ENCODE results near the gene ZNF285.
"Not testable (repeated sequence)": the region's sequence is repeated elsewhere in the genome, so short reads cannot be mapped to it uniquely, and the experiment has no call there.

ZNF285 gene

DNA sequence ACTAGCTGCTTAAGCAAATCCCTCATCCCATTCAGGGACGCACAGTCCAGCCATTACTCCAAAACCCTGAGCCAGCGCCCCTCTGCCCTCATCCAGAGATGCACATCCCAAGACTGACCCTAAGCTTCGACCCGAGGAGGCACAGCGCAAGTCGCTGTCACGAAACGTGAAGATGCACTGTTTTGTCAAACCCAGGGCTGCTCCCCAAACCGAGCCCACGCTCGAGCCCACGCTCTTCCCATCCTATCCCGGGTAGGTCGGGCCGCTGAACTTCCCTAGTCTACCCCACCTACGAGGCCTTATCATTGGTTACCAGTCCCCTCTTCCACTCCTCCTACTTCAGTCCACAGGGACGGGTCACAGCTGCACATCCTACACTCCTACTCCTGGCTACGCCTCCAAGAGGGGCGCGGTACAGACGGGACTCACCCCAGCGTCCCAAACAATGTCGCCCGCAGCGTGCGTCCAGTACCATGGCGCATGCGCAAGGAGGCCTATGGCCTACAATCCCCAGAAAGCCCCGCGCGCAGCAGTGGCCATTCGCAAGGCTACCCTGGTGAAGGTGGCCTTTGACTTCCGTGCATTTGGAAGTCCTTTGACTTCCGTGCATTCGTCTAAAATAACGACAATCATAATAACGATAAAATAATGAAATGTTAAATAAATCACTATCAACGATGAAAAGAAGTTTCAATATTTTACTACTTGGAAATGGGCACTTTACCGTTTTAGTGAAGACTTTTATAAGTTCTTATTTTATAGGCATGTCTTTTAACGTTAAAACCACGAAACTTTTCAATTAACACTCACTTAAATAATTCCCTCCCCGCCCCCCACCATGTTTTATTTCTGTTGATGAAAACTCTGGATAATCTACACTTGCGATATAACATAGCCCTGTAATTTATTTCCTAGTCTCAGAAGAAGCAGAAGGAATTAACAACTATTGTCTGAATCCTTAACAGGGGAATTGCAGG lies at the start of gene ZNF285:
ZNF285 (minus strand) TSS at position 470 of the 977 bp plus-strand sequence. CDS start 4,395 bp downstream, outside the sequence.
- peak; percentile 96 for DNase-seq

DNA sequence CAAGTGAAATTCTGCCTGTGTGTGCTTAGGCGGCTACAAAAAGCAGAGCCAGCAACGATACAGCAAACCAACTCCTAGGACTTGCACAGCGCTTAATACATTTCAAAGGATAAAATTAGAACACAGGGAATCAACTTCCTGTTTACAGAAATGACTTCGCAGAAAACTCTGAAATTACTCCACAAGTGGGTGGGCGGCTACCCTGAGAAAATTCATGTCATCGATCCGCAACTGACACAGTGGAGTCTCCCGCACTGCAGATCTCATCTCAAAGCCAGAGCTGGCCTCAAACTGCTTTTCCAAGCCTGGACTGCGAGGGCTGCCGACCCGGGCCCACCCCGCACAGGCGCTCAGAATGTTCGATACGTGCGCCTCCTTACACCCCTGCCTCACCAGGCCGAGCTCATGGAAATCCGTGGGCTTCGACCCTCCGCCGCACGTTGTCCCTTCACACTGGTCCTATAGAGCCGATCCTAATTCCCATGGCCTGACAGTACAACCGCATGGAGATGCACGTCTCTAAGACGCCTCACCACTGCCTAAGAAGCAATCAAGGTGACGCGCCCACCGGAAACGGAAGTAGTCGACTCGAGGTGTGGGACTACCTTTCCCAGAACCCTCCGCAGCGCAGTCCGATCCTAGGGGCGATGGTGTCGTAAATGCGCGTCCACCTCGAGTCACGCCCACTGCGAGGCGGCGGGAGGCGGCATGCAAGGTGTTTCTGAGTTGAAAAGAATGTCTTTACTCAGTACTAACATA lies 46.7 kb upstream of the ZNF285 start, which contains the start of gene ZNF229:
ZNF229 (minus strand) TSS at position 557 of the 759 bp plus-strand sequence. CDS start 5,625 bp downstream, outside the sequence.
- peak; percentile 94 for DNase-seq

DNA sequence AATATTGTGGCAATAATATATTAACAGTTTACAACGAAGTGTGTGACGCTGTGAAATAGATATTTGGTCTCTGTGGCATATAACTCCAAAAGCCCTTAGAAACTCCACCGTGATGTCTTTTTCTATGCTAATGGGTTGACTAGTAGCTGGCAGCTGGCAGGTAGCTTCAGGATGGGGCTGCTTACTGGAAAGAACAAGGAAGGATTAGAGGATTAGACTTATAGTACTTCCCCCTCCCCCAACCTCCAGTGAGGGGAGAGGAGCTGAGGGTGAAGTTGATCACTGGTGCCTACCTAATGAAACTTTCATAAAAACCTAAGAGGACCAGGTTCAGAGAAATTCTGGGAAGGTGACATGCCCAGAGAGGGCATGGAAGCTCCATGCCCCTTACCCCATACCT lies 37.0 kb upstream of the ZNF285 start:
- DNase-seq = no peak

DNA sequence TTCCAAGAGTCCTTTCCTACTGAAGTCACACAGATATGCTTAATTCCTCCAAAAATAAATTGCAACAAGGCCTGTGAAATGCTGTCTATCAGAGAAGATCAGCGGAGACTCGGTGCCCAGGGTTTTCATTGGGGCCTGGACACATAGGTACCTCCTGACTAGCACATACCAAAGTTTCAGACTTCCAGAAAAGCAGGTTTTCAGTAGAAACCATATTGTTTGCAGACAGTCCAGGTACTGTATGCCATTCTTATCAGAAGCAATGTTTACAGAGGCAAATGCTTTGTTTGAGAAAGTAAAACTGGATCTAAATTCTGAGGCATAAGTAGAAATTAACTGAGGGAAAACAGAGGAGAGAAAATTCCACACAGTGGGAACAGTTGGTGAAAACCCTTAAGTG lies 34.0 kb upstream of the ZNF285 start:
- DNase-seq = no peak

DNA sequence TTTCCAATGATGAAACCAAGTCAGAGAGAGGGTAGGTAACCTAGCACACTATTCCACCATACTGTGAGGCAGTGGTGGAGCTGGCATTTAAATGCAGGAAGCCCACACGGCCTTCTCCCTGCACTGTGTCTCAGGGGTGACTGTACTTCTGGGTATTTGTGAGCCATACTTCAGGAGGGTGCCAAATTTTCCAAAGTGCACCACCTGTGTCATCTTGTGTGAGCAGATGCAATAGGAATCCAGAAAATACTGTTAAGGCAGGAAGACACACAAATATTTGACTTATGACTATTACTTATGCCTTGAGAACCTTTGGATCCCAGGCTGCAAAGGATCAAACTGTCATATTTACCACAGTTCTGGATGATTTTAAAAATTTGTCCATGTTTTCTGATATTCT lies 29.5 kb upstream of the ZNF285 start:
- peak; percentile 3 for DNase-seq

DNA sequence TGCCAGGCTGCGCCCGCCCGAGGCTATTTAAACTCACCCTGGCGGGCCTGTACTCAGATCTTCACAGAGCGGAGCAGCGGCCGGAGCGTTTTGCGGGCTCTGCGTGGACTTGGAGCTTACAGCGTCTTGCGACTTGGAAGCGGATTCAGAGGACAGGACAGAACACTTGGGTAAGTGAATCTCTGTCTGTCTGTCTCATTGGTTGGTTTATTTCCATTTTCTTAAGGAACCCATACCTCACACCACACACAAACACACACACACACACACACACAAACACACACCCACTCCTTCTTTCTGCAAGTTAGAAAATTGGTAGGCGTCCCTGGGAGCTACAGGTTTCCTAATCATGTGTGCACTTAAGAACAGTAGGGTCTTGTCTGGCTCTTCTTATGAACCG lies 14.1 kb upstream of the ZNF285 start:
- DNase-seq = not testable (repeated sequence)

DNA sequence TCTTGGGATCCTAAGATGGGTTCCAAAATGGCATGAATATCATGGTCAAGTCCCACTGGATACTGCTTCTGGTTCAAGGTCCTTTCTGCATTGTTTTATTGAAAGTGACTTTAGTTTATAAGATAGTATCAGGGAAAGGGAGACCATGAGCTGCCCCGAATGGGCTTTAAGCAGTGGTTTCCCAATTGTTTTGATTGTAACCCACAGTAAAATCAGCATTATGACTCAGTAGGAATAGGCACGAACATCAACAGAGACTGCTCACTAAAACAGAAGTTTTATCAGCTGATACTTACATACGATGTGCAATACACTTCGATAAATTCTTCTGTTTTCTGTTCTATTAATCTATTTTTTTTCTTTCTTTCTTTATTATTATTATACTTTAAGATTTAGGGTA lies 12.1 kb downstream of the ZNF285 start:
- not testable (repeated sequence) for DNase-seq

DNA sequence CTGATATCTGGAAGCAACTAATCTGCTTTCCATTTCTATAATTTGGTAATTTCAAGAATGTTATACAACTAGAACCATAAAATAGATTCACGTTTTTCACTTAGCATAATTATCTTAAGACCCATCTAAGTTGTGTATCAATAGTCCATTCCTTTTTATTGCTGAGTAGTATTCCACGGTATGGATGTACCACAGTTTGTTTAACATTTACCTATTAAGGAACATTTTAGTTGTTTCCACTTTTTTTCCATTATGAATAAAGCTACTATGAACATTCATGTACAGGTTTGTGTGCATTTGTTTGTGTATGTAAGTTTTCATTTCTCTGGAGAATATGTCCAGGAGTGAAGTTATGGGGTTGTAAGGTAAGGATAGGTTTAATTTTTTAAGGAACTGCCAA lies 26.6 kb downstream of the ZNF285 start:
- no peak for DNase-seq

DNA sequence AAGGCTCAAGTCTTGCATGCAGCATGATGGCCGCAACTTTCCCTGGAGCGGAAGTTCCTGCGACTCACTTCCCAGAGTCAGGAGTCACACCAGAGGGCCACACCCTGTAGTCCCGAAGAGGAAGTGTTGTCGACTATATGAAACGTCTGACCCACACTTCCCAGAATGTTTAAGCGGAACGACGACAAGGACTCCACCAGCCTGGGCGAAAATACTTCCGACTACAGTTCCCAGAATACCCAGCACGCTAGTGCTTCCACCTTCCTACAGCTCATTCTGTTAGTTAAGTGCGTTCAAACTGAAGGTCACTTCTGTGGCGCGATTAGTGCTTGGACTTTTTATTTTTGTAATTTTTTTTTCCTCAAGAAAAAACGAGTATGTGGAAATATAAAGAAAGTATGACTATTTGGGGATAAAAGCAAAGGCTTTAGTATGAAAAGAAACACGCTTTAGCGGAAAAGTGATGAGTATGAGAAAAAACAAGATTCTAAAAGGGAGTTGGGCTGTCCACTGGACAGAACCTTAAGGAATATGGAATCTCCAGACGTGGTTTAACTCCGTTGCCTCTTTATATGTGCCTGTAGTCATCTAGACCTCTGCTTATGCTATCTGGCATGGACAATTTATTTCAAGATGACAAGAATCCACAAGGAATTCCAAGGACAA lies 29.5 kb downstream of the ZNF285 start:
- no peak for DNase-seq

DNA sequence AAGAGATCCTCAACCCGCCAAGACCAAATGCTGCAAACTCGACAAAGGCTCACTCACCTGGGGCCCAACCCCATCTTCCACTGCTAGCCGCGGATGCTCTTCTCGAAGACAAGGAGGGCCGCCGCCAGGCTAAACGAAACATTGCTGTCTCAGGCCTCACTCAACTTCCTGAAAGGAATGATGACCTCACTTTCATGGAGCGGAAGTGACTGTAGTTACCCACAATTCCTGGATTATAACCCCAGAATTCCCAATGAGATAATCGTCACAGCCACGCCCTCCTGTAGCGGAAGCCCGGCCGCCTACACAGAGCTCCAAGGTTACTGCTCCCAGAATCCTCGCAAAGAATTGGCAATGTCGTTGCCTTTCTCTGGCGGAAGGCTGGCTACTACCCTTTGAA lies 34.4 kb downstream of the ZNF285 start:
- DNase-seq = peak; percentile 15

DNA sequence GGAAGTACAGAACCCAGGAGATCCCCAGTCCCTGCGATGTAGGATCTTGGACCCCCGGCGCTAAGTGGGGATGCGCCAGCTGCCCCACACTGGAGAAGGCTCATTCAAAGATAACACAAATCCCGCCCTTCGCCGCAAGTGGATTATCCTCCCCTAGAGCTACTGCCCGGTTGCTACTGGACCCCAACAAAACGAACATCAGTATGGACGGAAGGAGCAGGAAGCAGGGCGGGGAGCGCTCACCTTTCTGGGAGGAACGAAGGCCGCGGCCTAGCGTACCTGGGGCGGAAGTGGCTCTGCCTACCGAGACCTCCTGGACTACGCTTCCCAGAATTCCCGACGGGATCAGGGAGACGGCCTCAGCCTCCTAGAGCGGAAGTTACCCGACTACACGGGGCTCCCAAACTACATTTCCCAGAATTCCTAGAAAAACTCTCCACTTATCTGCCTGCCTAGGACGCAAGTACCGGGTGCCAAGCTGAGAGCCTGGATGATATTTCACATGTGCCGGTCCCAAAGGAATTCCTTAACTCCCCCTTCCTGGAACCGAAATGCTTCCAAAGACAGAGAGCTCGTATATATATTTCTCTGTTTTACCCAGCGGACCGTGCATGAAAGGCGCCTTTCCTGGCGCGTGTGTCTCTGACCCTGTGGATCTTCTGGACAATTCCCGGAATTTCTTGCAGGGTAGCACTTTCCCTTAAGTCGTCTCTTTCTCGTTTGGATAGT lies 44.9 kb downstream of the ZNF285 start, which contains the start of gene ZNF112:
ZNF112 (minus strand) TSS at position 298 of the 729 bp plus-strand sequence. CDS start 16,141 bp downstream, outside the sequence.
- peak; percentile 95 for DNase-seq

DNA sequence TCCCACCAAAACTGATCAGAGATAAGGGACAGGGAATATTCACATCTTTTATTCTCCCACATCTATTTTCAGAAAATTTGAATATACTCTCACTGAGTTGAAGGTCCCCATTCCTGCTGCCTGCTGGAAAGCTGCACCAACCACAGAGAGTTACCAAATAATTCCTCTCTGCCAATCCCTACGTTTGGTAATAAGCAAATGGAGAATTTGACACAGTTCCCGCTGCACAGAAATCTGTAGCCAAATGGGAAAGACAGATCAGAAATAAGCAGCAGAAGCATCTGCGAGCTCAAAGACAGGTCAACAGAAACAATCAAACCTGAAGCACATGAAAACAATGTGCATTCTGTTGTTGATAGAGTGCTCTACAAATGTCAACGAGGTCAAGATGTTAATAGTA lies 54.9 kb downstream of the ZNF285 start:
- DNase-seq = no peak

DNA sequence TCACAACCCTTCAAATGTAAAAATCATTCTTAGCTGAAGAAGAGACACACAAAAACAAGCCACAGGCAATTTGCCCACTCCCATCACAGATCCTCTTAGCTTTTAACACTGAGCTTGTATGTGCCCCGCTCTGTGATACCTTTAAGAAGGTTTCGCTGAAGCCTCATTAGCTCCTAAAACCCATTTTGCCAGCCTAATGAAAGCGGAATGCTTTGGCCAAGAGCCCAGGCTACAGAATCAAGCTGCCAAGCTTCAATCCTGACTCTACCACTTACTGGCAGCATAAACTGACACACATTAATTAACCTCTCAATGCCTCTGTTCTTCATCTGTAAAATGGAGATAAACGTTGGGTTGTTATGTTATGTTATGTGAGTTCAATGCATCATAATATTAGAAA lies 55.4 kb downstream of the ZNF285 start:
- no peak for DNase-seq

DNA sequence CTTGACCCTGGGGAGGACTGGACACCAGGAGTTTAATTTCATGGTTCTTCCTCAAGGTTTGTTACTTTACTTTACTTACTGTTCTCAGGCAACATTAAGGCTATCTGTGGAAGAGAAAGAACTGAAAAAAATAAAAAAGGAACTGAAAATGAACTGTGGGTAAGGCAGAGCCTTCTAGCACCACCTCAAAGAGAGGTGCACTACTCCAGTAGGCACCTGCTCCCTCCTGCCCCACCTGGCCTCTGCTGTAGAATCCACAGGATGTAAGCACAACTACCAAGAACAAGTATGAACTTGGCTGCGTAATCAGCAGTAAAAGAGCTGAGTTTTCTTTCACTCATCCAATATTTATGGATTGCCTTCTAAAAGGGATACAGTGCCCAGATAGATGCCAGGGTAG lies 57.2 kb downstream of the ZNF285 start:
- no peak for DNase-seq

DNA sequence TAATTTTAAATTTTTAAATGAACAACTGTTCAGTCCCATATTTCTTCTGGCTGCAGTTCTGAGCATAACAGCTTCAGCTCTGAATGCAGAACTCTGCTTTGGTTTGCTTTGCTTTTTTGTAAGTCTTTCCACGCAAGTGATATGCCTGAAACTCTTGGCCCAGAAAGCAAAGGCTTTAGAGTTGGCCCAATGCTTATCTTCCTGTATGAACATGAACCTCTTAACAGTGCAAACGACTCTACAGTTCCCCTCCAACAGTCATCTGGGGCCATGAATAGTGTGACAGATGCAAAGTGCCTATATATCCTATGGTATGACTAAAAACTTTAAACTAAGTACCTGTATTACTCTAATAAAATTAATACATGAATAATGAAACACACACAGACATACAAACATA lies 59.6 kb downstream of the ZNF285 start:
- no peak for DNase-seq

DNA sequence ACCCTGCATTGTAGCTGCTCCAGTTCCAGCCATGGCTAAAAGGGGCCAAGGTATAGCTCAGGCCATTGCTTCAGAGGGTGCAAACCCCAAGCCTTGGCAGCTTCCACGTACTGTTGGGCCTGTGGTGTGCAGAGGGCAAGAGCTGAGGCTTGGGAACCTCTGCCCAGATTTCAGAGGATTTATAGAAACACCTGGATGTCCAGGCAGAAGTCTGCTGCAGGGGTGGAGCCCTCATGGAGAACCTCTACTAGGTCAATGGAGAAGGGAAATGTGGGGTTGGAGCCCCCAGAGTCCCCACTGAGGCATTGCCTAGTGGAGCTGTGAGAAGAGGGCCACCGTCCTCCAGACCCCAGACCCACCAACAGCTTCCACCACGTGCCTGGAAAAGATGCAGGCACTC lies 66.8 kb downstream of the ZNF285 start:
- DNase-seq = not testable (repeated sequence)

Data from fibroblast of skin of right biceps (primary cell).